Right renal pelvis (tissue), 4 donors: ENCODE data around the gene DCAF10. TPM values are rescaled to one million over a fixed set of nuclear protein-coding genes. Genes with fewer than 3 reads are reported as not detected.
"Not testable (repeated sequence)": the region's sequence is repeated elsewhere in the genome, so short reads cannot be mapped to it uniquely, and the experiment has no call there.

Experiments used
- DNase-seq, 4 donors: peaks; one replicate each; pipeline ENCODE4 v3.0.0-alpha.2; 2013; ENCODE audit warnings: low read depth in 4 of 4, low spot score in 3 of 4, missing footprints in 1 of 4
- polyA plus RNA-seq, 4 donors: library from polyadenylated mRNA; unstranded; fragments of 120-200 nt; gene quantifications; one replicate each; pipeline ENCODE4 v1.2.1, GENCODE V29; 2013; ENCODE audit not compliant: insufficient read length in 4 of 4

DCAF10 gene
- polyA plus RNA-seq, 4 donors, result 27.4 to 36.1 (median 35.3) TPM

DNA sequence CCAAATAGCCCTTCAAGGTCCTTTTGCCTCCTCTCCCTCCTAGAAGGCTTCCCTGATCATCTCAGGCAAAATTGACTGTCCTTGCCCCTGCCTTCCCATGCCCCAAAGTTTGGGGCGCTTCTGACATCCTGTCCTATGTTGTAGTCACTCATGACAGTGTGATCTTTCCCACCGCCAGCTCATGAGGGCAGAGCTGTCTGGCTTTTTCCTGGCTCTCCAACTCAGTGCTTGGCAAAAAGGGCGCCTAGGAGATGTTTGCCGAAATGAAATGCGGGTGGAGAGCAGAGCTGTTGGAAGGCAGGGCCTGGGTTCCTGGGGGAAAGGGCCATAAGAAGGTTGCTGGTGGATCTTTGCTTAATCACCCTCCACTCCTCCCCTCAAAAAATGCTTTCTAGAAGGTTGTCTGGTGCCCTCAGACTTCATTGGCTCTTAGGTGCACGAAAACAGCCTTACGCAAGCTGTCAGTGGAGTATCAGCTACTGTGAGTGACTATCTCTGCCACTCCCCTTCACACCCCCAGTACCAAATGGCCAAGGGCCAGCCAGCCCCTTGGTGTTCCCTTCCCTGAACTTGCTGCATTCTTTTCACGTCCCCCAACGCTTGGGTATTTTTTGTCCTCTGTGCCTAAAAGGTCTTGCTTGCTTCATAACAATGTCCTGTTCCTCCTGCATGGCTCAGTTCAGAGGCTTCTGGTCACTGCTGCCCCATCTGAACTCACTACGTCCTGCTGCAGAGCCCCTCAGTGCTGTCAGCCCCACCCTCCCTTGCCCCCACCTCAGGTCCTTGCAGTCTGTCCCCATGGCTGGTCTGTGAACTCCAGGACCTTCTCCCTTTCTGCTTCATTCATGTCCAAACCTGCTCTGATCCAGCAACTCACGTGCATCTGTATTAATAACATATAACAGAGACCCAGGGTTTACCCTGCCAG lies 106.0 kb downstream of the DCAF10 start:
- DNase-seq, result no peak

DNA sequence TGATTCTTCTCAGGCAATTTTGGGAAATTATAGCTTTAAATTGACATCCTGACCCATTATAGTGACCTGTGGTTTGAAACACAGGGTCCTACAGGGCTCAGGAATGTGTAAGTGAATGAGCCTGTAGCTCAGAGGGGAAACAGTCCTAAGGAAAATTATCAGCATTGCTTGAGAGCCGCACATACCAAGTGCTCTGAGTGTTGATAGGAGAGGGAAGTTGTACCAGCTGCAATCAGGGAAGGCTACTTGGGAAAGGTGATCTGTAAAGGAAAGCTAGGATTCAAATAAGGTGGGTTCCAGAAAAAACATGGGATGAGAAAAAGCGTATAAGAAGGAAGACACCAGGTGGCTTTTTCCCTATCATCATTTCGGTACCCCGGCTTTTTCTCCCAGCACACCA lies 107.7 kb downstream of the DCAF10 start:
- no peak for DNase-seq

DNA sequence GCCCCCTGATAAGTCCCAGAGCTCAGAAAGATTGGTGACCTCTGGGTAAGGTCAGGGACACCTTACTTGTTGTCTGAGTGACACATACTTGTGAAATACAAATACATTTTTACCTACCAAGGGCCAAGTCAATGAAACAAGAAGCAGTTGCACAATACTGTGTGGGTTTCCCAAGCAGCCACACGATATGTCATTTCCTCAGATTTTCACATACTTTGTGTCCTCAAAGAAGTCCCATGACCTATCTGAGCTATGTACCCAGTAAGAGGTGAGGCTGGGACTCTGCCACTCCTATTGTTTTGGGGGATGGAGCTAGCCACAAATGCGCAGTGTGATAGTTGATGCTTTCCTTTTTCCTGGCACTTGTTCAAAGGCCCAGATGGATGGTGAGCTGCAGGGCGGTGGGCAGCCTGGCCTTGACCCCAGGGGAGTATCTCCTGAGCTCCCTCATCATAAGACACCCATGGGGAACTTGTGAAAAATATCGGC lies 108.1 kb downstream of the DCAF10 start:
- no peak for DNase-seq

DNA sequence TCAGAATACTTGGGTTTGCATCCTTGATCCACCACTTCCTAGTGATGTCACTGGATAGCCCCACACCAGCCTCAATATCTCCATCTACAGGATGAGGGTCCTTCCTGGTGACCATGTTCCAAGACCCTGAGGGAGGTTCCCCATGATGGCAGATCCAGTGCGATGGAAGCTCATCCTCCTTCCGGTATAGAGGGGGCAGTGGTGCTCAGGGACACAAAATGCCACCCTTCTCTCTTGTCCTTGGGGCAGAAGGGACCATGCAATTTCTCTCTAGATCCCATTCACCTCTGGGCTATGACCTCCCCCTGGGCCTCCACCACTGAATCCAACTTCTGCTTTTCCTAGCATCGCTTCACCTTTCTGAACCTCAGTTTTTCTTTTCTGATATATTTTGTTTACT lies 108.7 kb downstream of the DCAF10 start:
- no peak for DNase-seq

DNA sequence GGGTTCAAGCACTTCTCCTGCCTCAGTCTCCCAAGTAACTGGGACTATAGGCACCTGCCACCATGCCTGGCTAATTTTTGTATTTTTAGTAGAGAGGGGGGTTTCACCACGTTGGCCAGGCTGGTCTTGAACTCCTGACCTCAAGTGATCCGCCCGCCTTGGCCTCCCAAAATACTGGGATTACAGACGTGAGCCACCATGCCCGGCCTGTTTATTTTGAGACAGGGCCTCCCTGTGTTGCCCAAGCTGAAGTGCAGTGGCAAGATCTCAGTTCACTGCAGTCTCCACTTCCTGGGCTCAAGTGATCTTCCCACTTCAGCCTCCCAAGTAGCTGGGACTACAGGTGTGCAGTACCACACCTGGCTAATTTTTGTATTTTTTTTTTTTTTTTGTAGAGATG lies 109.2 kb downstream of the DCAF10 start:
- not testable (repeated sequence) for DNase-seq

DNA sequence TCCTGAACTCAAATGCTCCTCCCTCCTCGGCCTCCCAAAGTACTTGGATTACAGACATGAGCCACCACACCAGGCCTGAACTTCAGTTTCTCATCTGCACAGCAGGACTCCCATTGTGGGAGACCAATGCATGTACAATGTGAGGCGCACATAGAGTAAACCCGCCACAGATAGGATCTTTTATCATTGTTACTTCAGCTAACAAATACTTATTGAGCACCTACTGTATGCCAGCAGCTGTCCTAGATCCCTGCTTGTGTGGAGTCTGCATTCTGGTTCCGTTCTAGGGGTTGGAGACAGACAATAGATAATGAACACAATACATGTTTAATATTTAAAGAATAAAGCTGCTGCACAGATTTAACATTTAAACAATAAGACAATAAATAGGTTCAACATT lies 109.7 kb downstream of the DCAF10 start:
- no peak for DNase-seq

DNA sequence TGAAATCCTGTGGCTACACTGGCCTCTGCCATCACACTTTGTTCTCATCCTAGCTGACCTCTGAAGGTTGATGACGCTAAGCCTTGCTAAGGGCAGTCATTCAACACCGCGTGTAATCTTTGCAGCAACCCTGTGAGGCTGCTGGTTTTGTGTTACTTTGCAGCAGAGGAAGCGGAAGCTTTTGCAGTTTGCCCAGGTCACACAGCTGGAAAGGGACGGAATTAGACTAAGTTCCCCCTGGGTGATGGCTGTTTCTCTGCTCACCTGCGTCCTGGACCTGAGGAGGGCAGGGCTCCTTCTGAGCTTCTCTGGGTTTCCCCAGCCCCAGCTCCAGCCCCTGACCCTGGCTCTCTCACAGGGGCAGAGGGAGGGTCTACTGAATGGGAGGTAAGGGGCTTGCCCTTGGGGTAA lies 110.7 kb downstream of the DCAF10 start:
- no peak for DNase-seq

DNA sequence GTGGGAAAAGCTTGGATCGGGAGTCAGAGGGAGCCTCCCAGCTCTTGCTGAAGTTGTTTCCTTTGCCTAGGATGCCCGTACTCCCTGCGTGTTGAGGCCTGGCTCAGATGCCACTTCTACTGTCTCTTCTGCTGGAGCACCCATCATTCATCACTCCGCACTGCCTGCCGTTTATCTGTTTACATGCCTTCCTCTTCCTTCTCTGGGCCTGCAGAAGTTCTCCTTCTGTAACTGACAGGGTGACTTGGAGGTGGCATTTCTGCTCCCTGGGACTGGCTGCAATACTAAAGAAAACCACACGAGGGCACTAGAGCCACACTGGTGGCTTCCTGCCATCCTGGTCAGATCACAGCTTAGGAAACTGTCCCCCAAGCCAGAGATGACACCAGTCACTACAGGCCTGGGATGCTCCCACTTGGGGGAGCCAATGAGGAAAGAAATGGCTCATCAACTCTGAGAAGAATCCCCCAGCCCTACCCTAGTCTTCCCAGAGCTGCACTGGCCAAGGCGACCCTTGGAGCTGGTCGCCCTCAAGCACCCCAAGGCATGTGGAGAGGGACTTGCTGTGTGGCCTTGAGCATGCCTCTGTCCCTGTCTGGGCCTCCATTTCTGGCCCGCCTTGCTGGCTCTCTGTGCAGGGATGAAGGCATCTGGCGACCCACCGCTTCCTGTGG lies 113.0 kb downstream of the DCAF10 start:
- peak; percentile 76 to 78 (median 76) for DNase-seq

DNA sequence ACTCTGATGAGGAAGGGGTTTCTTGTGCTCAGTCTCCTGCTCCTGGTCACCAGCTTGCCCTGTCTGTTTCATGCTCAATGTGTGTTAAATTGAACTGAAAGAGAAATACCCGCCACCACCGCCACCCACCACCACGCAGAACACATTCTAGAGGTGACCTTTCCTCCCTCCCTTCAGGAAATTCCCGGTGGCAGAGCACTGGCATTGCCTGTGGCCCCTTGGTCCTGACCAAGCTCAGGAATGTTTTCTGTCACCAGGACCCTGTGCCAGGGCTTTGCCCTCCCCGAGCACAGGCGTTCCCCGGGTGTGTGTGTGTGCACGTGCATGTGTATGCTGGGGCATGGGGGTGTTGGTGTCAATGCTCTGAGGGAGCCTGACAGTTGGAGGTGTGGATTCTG lies 113.6 kb downstream of the DCAF10 start:
- no peak for DNase-seq

DNA sequence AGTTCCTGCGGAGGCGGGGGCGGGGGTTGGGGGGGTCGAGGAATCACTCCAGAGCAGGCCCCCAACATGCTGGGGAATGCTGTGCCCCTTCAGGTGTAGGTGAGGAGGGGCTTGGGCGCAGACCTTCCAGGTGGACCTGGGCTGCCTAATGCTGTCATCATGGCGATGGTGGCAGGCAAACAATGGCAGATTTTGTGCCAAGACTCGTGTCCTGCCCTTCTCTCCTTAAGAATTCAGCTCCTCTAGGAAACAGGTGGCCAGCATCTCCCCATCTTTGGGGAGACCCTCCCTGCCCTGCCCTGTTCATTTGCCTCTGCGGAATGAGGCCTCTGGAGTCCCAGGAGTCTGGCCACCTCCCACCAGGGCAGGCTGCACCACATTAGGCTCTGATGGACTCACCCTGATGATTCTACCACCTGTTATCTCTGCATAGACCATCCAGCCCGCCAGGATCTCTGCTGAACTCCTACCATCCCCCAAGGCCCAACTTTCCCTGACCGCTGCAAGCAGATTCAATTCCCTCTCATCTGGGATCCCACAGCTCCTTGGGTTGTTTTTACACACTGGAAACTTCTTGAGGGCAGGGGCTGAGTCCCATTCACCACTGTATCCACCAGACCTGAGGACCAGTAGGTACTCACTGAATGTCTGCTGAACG lies 114.2 kb downstream of the DCAF10 start:
- DNase-seq, result no peak

DNA sequence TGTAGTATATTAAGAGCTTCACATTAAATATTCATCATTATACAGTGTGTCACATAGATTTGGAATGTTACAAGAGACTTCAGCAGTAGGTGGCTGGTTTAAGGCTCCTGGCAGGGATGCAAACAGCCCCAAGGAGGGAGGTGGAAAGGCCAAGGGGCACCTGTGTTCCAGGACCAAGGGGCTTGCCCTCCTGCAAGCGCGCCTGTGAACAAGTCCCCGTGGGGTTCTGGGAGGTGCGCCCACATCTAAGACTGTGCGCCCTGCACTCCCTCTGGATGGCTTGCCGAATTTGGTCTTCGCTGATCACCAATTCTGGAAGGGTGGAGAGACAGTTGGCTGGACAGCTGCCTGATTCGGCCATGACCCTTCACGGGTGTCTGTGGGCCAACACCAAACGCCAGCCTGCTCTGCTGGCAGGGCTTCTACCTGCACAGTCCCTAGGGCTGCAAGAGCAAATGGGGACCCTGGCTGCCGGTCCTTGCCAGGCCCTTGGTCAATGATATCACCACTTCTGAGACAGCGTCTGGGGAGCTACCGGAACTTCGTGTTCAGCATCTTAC lies 115.4 kb downstream of the DCAF10 start:
- DNase-seq, result no peak

DNA sequence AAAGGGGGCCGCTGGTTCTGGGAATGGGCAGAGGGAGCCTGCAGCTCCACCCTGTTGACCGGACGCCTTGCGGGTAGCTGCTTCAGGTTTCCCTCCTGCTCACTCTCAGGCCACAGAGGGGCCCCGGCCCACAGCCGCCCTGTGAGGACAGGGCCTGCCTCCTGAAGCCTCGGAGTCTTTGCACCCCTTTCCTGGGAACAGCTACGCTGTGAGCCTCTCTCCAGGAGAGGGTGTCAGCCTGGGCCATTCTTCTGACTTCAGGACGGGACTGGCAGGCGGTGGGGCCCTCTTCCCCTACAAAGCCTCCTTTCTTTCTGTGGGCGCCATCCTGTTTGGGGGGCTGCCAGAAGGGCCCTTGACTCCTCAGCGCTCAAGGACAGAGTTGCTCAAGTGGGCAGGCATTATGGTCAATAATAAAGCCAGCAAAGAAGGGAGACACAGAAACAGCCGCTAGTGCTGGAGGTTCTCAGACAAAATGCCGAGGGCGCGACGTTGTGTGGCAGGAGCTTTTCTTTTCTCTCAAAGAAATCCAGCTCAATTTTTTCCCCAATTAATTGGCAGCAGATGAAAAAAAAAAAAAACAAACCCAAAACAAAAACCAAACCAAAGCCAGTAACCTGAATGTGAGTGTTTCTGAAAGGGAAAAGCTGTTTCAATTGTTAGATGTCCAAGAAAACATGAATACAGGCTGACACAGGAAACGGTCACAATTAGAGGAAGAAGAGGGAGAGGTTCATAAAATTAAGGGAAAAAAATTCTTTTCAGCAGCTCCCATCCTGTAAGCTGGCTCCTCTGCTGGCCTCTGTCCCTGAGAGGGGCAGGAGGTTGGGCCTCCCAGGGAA lies 116.1 kb downstream of the DCAF10 start:
- DNase-seq, result no peak

Other genes with a start within 250 kb of the DCAF10 start
- 10 to 100 TPM; 13.3 to 14.8 (median 13.7) TPM for gene FBXO10, start 224.4 kb upstream of the DCAF10 start, polyA plus RNA-seq
- 100 to 1,000 TPM; 125 to 138 (median 129) TPM for gene TOMM5, start 208.2 kb upstream of the DCAF10 start, polyA plus RNA-seq
- 1 to 10 TPM in 1 of 4 donors, under 1 TPM in 3; 0.66 to 1.1 (median 0.87) TPM for gene FRMPD1, start 149.8 kb upstream of the DCAF10 start, polyA plus RNA-seq
- 10 to 100 TPM; 12.1 to 19.0 (median 14.1) TPM for gene TRMT10B, start 47.0 kb upstream of the DCAF10 start, polyA plus RNA-seq
- gene EXOSC3, start 15.7 kb upstream of the DCAF10 start, polyA plus RNA-seq, result 10 to 100 TPM; 36.8 to 39.9 (median 37.9) TPM
- 10 to 100 TPM; 14.2 to 20.3 (median 15.0) TPM for gene SLC25A51, start 103.3 kb downstream of the DCAF10 start, polyA plus RNA-seq